Kidney (tissue), 14 donors: ENCODE results near the gene RAB6B. TPM values are rescaled to one million over a fixed set of nuclear protein-coding genes. Genes with fewer than 3 reads are reported as not detected.
A peak's percentile ranks its signal among the peaks of the same experiment; 100 is the strongest.

Source experiments
- DNase-seq, 5 donors: peaks; one replicate each; pipeline ENCODE4 v3.0.0-alpha.2; 2013 to 2020
- FAIRE-seq: peaks from 2 replicates; lab custom pipeline; 2012; peaks lifted over from hg19 to GRCh38; lab: Jason Lieb, UNC
- H3K27ac ChIP-seq, 2 donors: one replicate each; pipeline ENCODE4 v1.7.0; 2013; ENCODE audit warnings: low read depth in 2 of 2, low read length in 2 of 2, inconsistent platforms in 1 of 2
- H3K27me3 ChIP-seq: one replicate; pipeline ENCODE4 v1.7.1; 2013; ENCODE audit warnings: low read length, inconsistent platforms; ENCODE audit not compliant: control insufficient read depth, insufficient read depth
- H3K36me3 ChIP-seq, 3 donors: one replicate each; pipeline versions ENCODE4 v1.7.0 to v1.7.1; 2013; ENCODE audit warnings: low read length in 3 of 3, control low read depth in 1 of 3, inconsistent platforms in 1 of 3; ENCODE audit not compliant: insufficient read depth in 3 of 3, control insufficient read depth in 2 of 3
- H3K4me1 ChIP-seq, 3 donors: one replicate each; pipeline versions ENCODE4 v1.7.0 to v1.7.1; 2013; ENCODE audit warnings: low read length in 3 of 3, inconsistent platforms in 1 of 3, low read depth in 1 of 3; ENCODE audit not compliant: control insufficient read depth in 2 of 3, insufficient read depth in 2 of 3
- H3K4me3 ChIP-seq, 3 donors: one replicate each; pipeline versions ENCODE4 v1.7.0 to v1.8.1; 2013; ENCODE audit warnings: low read length in 3 of 3, control low read depth in 1 of 3, inconsistent platforms in 1 of 3
- H3K9ac ChIP-seq, 3 donors: one replicate each; pipeline versions ENCODE4 v1.7.0 to v1.7.1; 2013; ENCODE audit warnings: low read length in 3 of 3, control low read depth in 1 of 3, inconsistent platforms in 1 of 3
- H3K9me3 ChIP-seq, 3 donors: one replicate each; pipeline versions ENCODE4 v1.7.0 to v1.7.1; 2013; ENCODE audit warnings: low read length in 3 of 3, control low read depth in 1 of 3, inconsistent platforms in 1 of 3; ENCODE audit not compliant: control insufficient read depth in 2 of 3, insufficient read depth in 1 of 3
- CTCF ChIP-seq: IDR thresholded peaks from 3 replicates; pipeline ENCODE4 v1.5.1; 2012; ENCODE audit warnings: mild to moderate bottlenecking, moderate library complexity, borderline replicate concordance; ENCODE audit not compliant: insufficient read depth; ENCODE audit errors: extremely low read depth
- intact Hi-C: fragments of 100-400 bp; cut with DNase I; formaldehyde crosslinking; loops from one replicate; pipeline ENCODE4 v1.11.1; 2022
- polyA plus RNA-seq: library from polyadenylated mRNA; stranded (reverse); fragments of 350-450 nt; fragmentation: Illumina TruSeq; extraction: RNeasy Lipid Tissue Mini Kit (QIAGEN cat#74804); gene quantifications from one replicate; pipeline ENCODE4 v1.2.3, GENCODE V29; 2014; ENCODE audit warnings: low read depth, low replicate concordance; ENCODE audit not compliant: insufficient read depth
- total RNA-seq: library from RNA; stranded (reverse); fragmentation: NEBNext Ultra II Directional; extraction: Animal tissue kit (Norgen Biotek cat#: 25700); gene quantifications from one replicate; pipeline ENCODE4 v1.2.1, GENCODE V29; 2021
- donor health status: control.
- donor health status: control.
- donor health status: control.
- donor health status: control.
- donor health status: control.
- donor health status: DM: yes; HTN: yes; CAD: no.
- donor health status: Normal renal cell carcinoma (clear cell type).

Gene RAB6B
- total and polyA plus RNA-seq, 2 donors from 2014 or later = 6.6 to 17.7 TPM

- no peak overlapping the region for H3K27ac ChIP-seq
- FAIRE-seq = no peak
- no peaks in the 10 kb centered on the region for H3K36me3 ChIP-seq
- no peak for TF ChIP-seq CTCF
- H3K4me1 ChIP-seq = peaks cover 0 to 3% (median 3%) of the 10 kb centered on the region in 3 donors
- no peaks in the 10 kb centered on the region for H3K27me3 ChIP-seq
- H3K9me3 ChIP-seq = no peaks in the 10 kb centered on the region
- intact Hi-C loops = loop anchor here (5.0 kb wide), 1 partner anchor 110 kb away; no protein-coding TSS in a partner anchor
- H3K4me3 ChIP-seq = no peak overlapping the region
- no peak overlapping the region for H3K9ac ChIP-seq
- DNase-seq = no peak
Observed at GRCh38 chr3:133932009-133932408, 36.3 kb upstream of the RAB6B start.

- no peak for FAIRE-seq
Observed at GRCh38 chr3:133931084-133931483, 35.4 kb upstream of the RAB6B start.

GRCh38 chr3:133930341-133930933 is 34.8 kb upstream of the RAB6B start:
- H3K36me3 ChIP-seq = no peaks in the 10 kb centered on the region
- no peak overlapping the region for H3K27ac ChIP-seq
- TF ChIP-seq CTCF = peak; percentile 80
- H3K9me3 ChIP-seq = no peaks in the 10 kb centered on the region
- FAIRE-seq (peak; percentile 39), DNase-seq (peak in 3 of 5 donors; percentile 33 to 90 (median 82))
- H3K4me1 ChIP-seq = peaks cover 0 to 3% (median 3%) of the 10 kb centered on the region in 3 donors
- no peak overlapping the region for H3K9ac ChIP-seq
- no peak overlapping the region for H3K4me3 ChIP-seq
- no peaks in the 10 kb centered on the region for H3K27me3 ChIP-seq
- intact Hi-C loops = loop anchor here (5.0 kb wide), 1 partner anchor 108 kb away; no protein-coding TSS in a partner anchor

More at GRCh38 chr3:133931084-133931483, 35.4 kb upstream of the RAB6B start:
- Histone ChIP-seq H3K9me3 (no peaks in the 10 kb centered on the region), H3K4me1 (peaks cover 0 to 3% (median 3%) of the 10 kb centered on the region in 3 donors), H3K27me3 (no peaks in the 10 kb centered on the region), H3K36me3 (no peaks in the 10 kb centered on the region), H3K4me3 (no peak overlapping the region), H3K9ac (no peak overlapping the region), H3K27ac (no peak overlapping the region)
- intact Hi-C loops = loop anchor here (5.0 kb wide), 1 partner anchor 109 kb away; no protein-coding TSS in a partner anchor
- peak in 1 of 5 donors; percentile 4 for DNase-seq
- no peak for TF ChIP-seq CTCF
